Ishikawa (cell line): ENCODE results near the gene PSTPIP1.

Source experiments
- CEBPB ChIP-seq: IDR thresholded peaks from 2 replicates; pipeline ENCODE4 v1.6.1; 2012
- TF ChIP-seq, protein P1 (sequence below): IDR thresholded peaks from 2 replicates; pipeline ENCODE4 v1.6.1; 2012; ENCODE audit warnings: low read depth, mild to moderate bottlenecking

DNA sequence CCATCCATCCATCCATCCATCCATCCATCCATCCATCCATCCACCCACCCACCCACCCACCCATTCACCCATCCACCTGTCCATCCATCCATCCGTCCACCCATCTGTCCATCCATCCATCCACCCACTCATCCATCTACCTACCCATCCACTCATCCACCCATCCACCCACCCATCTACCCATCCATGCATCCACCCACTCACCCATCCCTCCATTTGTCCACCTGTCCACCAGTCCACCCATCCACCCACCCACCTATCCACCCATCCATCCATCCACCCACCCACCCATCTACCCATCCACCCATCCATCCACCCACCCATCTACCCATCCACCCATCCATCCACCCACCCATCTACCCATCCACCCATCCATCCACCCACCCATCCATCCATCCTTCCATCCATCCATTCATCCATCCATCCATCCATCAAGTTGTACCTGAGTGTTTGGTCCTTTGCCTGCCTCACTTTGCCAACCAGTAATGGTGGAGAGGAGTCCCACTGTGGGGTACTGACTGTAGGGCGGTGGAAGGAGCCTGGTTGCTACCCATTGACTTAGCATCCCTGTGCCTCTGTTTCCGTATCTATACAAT is 17.3 kb downstream of the PSTPIP1 start:
- TF ChIP-seq, protein P1, sequence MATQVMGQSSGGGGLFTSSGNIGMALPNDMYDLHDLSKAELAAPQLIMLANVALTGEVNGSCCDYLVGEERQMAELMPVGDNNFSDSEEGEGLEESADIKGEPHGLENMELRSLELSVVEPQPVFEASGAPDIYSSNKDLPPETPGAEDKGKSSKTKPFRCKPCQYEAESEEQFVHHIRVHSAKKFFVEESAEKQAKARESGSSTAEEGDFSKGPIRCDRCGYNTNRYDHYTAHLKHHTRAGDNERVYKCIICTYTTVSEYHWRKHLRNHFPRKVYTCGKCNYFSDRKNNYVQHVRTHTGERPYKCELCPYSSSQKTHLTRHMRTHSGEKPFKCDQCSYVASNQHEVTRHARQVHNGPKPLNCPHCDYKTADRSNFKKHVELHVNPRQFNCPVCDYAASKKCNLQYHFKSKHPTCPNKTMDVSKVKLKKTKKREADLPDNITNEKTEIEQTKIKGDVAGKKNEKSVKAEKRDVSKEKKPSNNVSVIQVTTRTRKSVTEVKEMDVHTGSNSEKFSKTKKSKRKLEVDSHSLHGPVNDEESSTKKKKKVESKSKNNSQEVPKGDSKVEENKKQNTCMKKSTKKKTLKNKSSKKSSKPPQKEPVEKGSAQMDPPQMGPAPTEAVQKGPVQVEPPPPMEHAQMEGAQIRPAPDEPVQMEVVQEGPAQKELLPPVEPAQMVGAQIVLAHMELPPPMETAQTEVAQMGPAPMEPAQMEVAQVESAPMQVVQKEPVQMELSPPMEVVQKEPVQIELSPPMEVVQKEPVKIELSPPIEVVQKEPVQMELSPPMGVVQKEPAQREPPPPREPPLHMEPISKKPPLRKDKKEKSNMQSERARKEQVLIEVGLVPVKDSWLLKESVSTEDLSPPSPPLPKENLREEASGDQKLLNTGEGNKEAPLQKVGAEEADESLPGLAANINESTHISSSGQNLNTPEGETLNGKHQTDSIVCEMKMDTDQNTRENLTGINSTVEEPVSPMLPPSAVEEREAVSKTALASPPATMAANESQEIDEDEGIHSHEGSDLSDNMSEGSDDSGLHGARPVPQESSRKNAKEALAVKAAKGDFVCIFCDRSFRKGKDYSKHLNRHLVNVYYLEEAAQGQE = no peak
- TF ChIP-seq CEBPB = no peak
